GM13976 (cell line): ENCODE data around the gene ATRIP.

Experiments used
- DNase-seq: peaks from one replicate; pipeline ENCODE4 v3.0.0; 2012; ENCODE audit warnings: low spot score
- in situ Hi-C: fragments of 300-500 bp; cut with MboI; formaldehyde crosslinking; loops from one replicate; pipeline ENCODE4 v1.12.0; 2022; ENCODE audit warnings: low sequenced_read_pairs, mixed read lengths, inconsistent platforms; ENCODE audit not compliant: unreplicated experiment
- TF ChIP-seq, protein P1 (sequence below): IDR thresholded peaks from 2 replicates; pipeline ENCODE4 v1.5.1; 2012; ENCODE audit warnings: borderline replicate concordance, mild to moderate bottlenecking; ENCODE audit not compliant: insufficient read depth; ENCODE audit errors: extremely low read depth, missing control alignments, control extremely low read depth

The ATRIP gene

DNA sequence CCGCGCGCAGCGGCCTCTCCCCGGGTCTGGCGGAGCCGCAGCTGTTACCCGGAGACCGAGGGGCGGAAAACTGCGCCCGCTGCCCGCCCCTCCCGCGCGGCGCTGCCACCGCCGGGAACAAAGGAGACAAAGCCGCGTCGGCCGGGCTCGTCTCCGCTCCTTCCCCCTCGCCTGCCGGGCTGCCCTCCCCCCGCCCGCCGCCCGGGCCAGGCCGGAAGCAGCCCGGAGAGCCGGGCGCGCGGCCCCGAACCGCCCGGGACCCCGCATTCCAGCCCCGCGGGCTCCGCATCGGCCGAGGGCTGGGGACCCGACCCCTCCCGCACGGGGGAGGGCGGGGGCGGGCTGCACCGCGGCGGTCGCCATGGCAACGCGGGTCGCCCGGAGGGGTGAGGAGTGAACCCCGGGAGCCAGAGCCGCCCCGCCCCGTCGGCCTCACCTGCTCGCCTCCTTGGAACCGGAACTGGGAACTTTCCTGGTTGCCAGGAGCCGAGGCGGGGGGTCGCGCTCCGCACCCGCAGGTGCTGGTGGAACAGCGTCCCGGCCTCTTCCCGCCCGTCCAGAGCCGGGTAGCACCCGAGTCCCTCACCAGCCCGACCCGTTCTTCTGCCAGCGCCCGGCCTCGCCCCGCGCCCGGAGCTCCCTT is 17.1 kb upstream of the ATRIP start:
- TF ChIP-seq, protein P1, sequence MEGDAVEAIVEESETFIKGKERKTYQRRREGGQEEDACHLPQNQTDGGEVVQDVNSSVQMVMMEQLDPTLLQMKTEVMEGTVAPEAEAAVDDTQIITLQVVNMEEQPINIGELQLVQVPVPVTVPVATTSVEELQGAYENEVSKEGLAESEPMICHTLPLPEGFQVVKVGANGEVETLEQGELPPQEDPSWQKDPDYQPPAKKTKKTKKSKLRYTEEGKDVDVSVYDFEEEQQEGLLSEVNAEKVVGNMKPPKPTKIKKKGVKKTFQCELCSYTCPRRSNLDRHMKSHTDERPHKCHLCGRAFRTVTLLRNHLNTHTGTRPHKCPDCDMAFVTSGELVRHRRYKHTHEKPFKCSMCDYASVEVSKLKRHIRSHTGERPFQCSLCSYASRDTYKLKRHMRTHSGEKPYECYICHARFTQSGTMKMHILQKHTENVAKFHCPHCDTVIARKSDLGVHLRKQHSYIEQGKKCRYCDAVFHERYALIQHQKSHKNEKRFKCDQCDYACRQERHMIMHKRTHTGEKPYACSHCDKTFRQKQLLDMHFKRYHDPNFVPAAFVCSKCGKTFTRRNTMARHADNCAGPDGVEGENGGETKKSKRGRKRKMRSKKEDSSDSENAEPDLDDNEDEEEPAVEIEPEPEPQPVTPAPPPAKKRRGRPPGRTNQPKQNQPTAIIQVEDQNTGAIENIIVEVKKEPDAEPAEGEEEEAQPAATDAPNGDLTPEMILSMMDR: no peak
- in situ Hi-C loops: no loop called here
- DNase-seq: peak; percentile 85

DNA sequence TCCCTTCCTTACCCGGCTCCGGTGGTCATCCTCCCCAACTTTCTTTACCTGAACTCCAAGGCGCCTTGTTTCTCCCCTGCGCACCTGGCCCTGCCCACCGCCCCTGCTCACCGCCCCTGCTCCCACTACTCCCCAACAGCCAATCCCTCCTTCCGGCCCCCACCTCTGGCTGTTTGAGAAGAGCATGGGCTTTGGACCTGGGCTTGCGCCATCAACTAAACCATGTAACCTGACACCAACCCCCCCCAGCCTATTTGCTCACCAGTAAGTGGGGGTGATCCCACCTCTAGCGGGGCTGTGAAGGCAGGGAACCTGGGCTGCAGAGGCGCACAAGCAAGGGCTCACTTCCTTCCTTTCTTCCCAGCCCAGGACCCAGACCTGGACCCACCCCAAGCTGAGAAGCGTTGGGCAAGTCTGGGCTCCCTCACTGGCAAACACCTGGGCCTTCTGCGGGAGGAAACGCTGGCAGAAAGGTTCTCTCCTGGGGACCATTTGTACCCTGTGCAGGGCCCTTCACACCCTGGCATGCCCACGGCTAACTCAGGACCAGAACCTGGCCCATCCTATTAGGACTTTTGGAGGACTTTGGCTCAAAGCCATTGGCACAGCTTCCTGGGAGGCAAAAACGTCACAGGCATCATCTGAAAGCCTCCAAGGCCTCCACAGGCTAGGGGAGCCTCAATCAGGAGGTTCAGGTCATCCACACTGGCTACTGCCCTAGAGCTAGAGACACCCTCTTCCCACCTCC is 16.4 kb upstream of the ATRIP start, which contains the start of gene PLXNB1:
Gene PLXNB1 (minus strand): TSS at position 127 of the 748 bp plus-strand sequence. CDS start 5,475 bp downstream, outside the sequence.
- TF ChIP-seq, protein P1: no peak
- DNase-seq: no peak
- in situ Hi-C loops: loop anchor here (10.0 kb wide), 1 partner anchor 155 kb away; no protein-coding TSS in a partner anchor

DNA sequence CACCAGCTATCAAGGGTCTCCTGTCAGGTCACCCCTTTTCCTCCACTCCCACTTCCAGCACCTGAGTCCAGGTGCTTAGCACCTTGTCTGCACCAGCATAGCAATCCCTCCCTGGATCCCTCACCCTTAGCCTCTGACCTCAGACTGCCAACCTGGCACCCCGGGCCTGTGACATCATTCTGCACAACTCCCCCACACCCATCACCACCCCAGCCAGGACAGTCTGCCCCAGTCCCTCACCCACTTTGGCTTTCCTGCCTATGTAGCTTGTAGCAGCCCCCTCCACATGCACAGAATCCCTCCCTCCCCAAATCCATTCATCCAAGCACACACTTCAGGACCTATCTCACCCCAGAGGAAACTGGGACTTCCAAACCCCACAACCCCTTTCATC is 15.8 kb upstream of the ATRIP start:
- in situ Hi-C loops: loop anchor here (10.0 kb wide), 1 partner anchor 156 kb away; no protein-coding TSS in a partner anchor
- no peak for DNase-seq
- TF ChIP-seq, protein P1: no peak

DNA sequence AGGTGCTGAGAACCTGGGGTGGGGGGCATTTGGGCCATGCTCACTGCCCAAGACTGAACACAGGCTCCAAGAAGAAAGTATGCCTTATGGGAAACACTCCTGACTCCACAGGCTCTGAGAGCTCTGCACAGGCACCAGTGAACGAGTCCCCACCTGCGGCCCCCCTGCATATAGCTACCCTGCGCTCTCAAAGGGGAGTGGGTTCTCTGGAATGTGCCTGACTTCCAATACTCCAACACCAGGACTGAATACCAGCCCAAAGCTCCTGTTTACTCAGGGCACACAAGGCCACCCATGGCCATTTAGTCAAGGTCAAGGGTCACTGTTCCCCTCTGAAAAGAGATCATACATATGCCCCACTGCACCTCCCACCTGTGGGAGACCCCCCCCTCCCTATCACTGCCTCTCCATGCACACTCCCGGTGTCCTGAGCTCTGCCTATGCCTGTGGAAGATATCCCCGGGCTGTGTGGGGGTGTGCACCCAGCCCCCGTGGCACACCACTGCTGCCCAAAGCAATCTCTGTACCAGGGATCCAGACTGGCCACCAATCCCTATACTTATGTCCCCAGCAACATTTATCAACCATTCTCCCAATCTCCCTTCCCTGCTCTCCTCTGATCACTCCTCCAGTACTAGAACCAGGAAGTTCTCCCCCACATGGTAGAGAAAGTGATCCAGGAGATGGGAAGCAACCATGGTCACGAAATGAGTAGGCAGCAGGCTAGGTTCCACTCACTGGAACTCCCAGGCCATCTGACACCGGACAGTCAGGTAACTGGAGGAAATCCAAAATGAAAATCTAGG is 15.1 kb upstream of the ATRIP start:
- no peak for DNase-seq
- TF ChIP-seq, protein P1: no peak
- in situ Hi-C loops: loop anchor here (10.0 kb wide), 1 partner anchor 157 kb away; no protein-coding TSS in a partner anchor

DNA sequence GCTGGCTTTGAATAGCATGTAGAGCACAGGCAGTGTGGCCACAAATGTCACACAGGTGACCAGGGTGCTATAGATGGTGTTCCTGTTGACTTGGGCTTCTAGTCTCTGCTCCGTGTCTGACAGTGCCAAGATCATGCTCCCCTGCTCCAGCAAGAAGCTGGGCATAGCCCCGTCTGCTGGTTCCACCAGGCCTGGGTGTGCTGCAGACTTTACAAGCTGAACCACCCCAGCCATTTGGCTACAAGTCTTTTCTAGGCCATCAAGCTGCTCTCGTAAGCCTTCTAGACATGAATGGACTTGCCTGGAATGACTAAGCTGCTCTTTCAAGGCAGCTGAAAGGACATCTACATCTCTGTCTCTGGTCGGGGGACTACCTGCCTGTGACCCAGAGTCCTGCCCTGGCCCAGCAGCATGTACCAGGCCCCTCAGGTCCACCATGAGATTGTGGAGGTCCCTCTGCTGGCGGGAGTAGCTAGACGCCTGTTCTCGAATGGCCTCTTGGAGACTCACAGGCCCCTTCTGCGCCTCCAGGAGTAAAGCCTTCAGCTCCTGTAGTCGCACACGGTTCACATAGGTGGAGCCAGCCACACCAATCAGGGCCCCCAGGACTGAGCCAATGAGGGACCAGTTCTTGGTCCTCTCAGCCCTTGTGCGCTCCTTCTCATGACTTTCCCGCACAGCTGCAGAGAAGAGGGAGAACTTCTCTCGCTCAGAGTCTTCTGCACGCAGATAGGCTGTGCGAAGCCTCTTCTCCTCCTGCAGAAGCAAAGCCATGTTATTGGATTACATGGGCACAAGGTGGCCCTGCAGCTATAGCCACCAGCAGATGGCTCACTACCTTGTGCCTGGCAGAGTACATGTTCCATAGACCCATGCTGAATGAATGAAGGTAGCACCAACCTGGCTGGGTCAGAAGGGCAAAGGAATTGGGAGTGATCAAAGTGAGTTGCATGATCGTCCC is 13.8 kb upstream of the ATRIP start:
- TF ChIP-seq, protein P1: peak; percentile 12
- in situ Hi-C loops: loop anchor here (10.0 kb wide), 1 partner anchor 158 kb away; no protein-coding TSS in a partner anchor

More for the DNA sequence above, 13.8 kb upstream of the ATRIP start:
- DNase-seq: no peak
